Activated CD4-positive, alpha-beta T cell treated with anti-CD3 and anti-CD28 coated beads for 48 hours (primary cell): ENCODE results near the gene ADCY5.
A peak's percentile ranks its signal among the peaks of the same experiment; 100 is the strongest.
"Not testable (repeated sequence)": the region's sequence is repeated elsewhere in the genome, so short reads cannot be mapped to it uniquely, and the experiment has no call there.

Source experiments
- DNase-seq: peaks from one replicate; pipeline ENCODE4 v3.0.0-alpha.2; 2020

The ADCY5 gene

GRCh38 chr3:123448536-123449101, at the start of gene ADCY5:
ADCY5 (minus strand) TSS chr3:123449090; CDS start chr3:123448545, 545 bp downstream.
- no peak for DNase-seq

GRCh38 chr3:123493912-123494311, 45.0 kb upstream of the ADCY5 start:
- DNase-seq = no peak

GRCh38 chr3:123491966-123492587, 43.2 kb upstream of the ADCY5 start:
- no peak for DNase-seq

- DNase-seq = peak; percentile 62
Observed at GRCh38 chr3:123489400-123490004, 40.6 kb upstream of the ADCY5 start.

GRCh38 chr3:123488645-123489347, 39.9 kb upstream of the ADCY5 start:
- no peak for DNase-seq

GRCh38 chr3:123487063-123487462, 38.2 kb upstream of the ADCY5 start:
- not testable (repeated sequence) for DNase-seq

GRCh38 chr3:123486460-123486859, 37.6 kb upstream of the ADCY5 start:
- DNase-seq = no peak

- no peak for DNase-seq
Observed at GRCh38 chr3:123485551-123485950, 36.7 kb upstream of the ADCY5 start.

- DNase-seq = no peak
Observed at GRCh38 chr3:123483146-123483545, 34.3 kb upstream of the ADCY5 start.

- no peak for DNase-seq
Observed at GRCh38 chr3:123481722-123482457, 33.0 kb upstream of the ADCY5 start.

- no peak for DNase-seq
Observed at GRCh38 chr3:123481071-123481470, 32.2 kb upstream of the ADCY5 start.

GRCh38 chr3:123480428-123480827, 31.5 kb upstream of the ADCY5 start:
- DNase-seq = no peak

- no peak for DNase-seq
Observed at GRCh38 chr3:123479891-123480290, 31.0 kb upstream of the ADCY5 start.

GRCh38 chr3:123478314-123478713, 29.4 kb upstream of the ADCY5 start:
- no peak for DNase-seq

GRCh38 chr3:123476967-123477750, 28.3 kb upstream of the ADCY5 start:
- DNase-seq = no peak

GRCh38 chr3:123475786-123476185, 26.9 kb upstream of the ADCY5 start:
- no peak for DNase-seq

- no peak for DNase-seq
Observed at GRCh38 chr3:123471106-123471505, 22.2 kb upstream of the ADCY5 start.

GRCh38 chr3:123469323-123469995, 20.6 kb upstream of the ADCY5 start:
- no peak for DNase-seq

GRCh38 chr3:123467046-123467445, 18.2 kb upstream of the ADCY5 start:
- no peak for DNase-seq

- no peak for DNase-seq
Observed at GRCh38 chr3:123464211-123464610, 15.3 kb upstream of the ADCY5 start.

GRCh38 chr3:123459862-123460261, 11.0 kb upstream of the ADCY5 start:
- no peak for DNase-seq

GRCh38 chr3:123458255-123458654, 9.4 kb upstream of the ADCY5 start:
- DNase-seq = no peak
